Kasumi-1 (cell line): ENCODE measurements around the gene VPS33B.
A peak's percentile ranks its signal among the peaks of the same experiment; 100 is the strongest.
"Not testable (repeated sequence)": the region's sequence is repeated elsewhere in the genome, so short reads cannot be mapped to it uniquely, and the experiment has no call there.

Experiments used
- DNase-seq, 2 experiments: peaks; one replicate each; lab custom pipeline; 2025; lab: John Stamatoyannopoulos, UW

VPS33B gene

DNA sequence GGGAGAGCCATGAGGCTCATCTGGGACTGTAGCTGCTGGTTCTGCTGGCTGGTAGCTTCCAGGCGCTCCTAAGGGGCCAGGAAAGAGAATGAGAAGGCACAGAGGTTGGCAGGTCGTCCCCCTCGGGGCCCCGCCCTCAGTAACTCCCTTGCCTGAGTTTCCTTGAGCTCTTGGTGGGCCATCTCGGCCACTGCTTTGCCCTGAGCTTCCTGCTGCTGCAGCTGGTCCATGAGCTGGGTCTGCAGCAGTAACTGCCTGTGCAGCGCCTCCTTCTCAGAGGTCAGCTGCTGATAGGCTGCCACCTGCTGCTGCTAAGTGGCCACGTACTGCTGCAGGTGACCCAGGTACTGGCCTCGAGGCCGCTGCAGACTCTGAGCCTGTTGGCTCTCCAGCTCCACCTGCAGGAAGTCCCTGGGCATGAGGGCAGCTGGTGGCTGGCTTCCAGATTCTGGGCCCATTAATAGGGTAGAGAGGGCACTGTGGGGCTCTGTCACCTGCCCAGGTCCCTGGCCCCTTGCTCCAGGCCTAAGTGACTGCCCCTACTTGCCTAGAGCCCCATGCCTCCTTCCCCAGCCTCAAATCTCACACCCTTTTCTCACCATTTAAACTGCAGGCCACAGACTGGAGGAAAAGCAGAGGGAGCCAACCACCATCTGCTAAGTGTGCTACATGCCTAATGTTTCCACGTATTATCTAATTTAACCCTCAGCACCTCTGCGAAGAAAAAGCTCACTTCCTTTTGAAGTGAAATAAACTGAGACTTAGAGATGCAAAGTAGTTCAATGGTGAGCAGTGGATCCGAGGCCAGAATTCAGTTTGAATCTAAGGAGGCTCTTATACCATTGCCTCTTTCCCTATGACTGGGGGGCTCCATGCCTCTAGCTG lies 10.8 kb upstream of the VPS33B start:
- peak; percentile 16 to 27 for DNase-seq

GRCh38 chr15:91031796-91032195 lies 9.4 kb upstream of the VPS33B start:
- no peak for DNase-seq

DNA sequence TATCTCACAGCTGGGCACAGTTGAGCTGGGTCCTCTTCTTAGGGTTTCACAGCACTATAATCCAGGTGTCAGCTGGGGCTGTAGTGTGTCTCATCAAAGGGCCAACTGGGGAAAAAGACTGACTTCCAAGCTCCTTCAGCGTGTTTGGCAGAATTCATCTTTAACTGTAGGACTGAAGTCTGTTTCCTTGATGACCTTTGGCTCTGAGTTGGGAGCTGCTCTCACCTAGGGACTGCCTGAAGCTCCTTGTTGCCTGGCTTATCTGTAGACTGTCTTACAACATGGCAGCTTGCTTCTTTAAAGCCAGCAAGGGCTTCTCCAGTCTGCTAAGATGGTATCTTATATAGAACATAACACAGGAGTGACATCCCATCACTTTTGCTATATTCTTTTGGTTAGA lies 5.3 kb upstream of the VPS33B start:
- no peak for DNase-seq

- DNase-seq = no peak
Observed at GRCh38 chr15:91023720-91024119, 1.3 kb upstream of the VPS33B start.

DNA sequence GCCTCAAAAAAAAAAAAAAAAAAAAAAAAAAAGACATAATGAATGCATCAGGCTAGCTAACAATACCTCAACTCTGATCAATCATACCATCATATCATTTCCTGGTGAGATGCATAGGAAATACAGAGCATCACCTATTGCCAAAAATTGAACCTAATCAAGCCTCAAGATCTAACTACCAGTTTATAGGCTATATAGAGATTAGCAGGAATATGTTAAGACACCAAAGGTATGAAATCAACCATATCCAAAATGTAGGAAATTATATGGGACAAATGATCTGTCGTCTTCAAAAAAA lies 387 bp upstream of the VPS33B start:
- no peak for DNase-seq

GRCh38 chr15:91021516-91022074 lies 799 bp downstream of the VPS33B start:
- no peak for DNase-seq

GRCh38 chr15:91018158-91018557 lies 4.2 kb downstream of the VPS33B start:
- DNase-seq = no peak

DNA sequence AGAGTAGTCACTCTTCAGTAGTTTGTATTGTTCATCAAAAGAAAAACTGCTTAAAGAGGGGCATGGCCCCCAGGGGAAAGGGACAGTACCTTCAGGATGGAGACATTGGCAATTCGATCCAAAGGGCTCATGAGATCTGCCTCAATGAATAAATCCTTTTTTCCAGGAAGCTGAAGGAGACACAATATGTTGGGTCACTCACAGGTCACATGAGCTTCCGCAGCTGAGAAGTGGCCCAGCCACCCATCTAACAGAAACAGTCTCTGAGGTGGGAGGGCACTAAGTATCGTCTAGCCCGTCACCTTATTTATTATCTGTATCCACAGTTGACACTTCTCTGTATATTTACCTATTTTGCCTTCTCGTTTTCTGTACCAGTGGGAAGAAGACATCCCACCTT lies 4.7 kb downstream of the VPS33B start:
- DNase-seq = no peak

DNA sequence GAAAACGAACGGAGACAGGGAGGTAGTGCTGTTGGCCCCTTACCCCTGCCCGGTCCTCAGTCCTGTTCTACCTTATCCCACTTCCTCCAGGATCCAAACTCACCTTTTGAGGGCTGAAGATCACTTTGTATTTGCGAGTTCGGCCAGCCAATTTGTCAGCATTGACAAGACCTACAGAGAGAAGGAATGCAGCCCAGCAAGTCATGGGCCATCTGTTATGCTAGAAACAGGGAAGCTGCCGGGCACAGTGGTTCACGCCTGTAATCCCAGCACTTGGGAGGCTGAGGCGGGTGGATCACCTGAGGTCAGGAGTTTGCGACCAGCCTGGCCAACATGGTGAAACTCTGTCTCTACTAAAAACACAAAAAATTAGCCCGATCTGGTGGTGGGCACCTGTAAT lies 8.7 kb downstream of the VPS33B start:
- DNase-seq = not testable (repeated sequence)

DNA sequence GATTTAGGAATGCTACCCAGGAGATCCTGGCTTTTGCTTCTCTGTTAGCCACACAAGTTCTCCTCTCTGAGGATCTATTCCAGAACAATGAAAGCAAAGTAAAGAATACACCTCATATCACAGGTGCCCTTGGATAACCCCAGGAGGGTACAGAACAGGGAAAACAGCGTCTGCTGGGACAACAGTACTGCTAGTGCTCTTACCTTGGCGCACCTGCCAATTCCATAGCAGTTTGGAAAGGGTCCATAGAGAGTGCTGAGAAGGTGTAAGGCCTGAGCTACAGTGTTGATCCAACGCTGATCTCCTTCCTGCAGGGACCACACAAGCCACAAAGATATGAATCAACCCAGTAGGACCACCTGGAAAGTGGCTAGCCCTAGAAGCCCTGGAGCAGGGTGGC lies 15.1 kb downstream of the VPS33B start:
- no peak for DNase-seq

GRCh38 chr15:91001209-91001608 lies 21.2 kb downstream of the VPS33B start:
- no peak for DNase-seq

DNA sequence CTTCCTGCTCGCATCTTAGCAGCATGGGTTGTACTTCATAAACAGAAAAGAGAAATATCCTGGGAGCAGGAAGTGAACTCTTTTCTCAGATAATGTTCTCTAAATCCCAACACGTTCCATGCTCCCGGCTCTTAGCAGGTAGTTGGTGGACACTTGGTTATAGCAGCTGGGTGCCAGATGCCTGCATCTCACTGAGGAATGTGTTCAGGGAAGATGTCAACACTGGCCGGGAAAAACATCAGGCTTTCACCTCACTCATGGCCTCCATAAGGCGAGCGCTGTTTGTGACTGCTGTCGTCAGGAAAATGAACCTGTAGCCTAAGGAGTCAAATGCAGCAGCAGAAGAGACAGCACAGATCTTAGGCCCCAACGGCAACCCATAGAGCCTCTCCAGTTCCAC lies 23.7 kb downstream of the VPS33B start:
- DNase-seq = no peak

DNA sequence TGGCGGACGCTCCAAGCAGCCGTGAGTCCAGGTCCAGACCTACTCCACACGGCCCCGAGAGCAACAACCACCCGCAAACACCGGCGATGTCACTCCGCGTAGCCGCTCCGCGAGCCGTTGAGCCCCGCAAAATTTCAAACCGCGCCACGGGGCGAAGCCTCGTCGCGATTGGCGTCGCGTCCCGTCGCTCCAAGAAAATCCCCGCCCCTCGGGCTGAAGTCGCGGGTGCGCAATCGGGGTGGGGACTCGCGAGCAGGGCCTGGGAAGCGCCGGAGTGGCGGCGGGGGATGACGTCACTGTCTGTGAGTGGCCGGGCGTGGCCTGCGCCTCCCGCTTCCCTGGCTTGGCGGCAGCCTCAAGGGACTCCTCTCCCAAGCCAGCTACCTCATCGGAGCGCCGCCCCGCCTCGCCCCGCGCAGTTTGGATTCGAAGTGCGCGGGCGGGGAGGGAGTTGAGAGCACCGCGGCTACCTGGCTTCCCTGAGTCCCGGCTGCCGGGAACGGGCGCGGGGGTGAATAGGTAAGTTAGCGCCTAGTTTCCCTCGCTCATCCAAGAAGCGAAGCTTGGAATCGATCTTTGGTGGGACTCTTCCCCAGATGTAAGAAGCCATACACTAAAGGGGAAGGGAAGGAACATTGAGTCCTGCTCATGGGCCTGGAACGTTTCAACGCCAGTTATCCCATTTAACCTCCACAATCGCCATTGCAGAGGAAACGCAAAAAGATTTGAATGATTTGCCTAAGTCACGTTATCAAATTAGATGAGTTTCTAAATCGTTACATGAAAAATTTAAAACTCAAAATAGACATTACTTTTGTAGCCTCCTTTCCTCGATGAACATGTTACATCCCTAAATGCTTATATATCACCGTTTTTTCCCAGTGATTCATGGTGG lies 27.7 kb downstream of the VPS33B start, which contains the start of gene PRC1:
Gene PRC1 (minus strand): TSS at position 119 of the 895 bp plus-strand sequence. CDS start 118 bp downstream, at position 1.
- peak; percentile 94 to 95 for DNase-seq

GRCh38 chr15:90994059-90994416 lies 28.4 kb downstream of the VPS33B start:
- no peak for DNase-seq

DNA sequence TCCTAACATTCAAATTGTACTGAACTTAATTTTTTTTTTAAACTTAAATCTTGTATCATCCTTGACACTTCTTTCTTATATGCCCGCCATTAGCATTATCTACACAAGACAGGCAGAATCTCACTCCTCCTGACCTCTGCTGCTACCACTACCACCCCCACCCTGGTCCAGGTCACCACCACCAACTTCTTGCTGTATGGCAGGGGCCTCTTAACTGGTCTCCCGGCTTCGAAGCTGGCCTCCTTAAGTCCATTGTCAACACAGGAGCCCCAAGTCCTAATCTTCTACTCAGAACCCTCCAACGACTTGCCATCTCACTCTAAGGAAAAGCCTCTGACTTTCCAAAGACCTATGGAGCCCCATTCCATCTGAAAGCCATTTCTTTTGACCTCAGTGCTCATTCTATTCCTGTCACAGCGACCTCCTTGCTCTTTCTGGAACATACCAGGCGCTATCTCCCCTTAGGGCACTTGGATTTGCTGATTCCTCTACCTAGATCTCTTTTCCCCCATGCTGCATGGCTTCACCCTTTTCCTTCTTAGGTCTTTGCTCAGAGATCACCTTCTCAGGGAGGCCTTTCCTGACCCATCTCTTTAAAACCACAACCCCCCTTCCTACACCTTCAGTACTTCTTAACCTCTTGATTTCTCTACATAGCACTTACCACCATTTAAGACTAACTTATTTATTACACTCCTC lies 30.7 kb downstream of the VPS33B start:
- DNase-seq = no peak

- DNase-seq = no peak
Observed at GRCh38 chr15:90990446-90990845, 31.9 kb downstream of the VPS33B start.

GRCh38 chr15:90989040-90989768 lies 33.2 kb downstream of the VPS33B start:
- peak; percentile 35 to 51 for DNase-seq

DNA sequence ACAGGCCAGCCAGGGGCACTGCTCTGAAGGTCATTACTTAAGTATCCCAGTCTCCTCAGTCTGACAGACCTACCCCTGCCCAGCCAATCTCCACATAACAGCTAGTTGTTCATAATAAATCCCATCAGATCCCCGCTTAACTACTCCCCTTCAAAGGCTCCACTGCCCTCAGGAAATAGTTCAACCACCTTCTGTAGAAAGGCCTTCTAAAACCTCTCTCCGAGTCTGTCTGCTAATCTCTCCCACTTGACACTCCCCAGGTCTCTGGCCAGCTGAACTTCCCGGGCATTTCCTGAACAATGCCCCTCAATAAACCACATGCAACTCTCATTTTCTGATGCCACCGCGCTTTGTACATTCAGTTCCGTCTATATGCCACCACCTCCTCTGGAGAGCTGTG lies 34.1 kb downstream of the VPS33B start:
- no peak for DNase-seq

GRCh38 chr15:90987561-90988141 lies 34.7 kb downstream of the VPS33B start:
- no peak for DNase-seq

GRCh38 chr15:90986790-90987507 lies 35.4 kb downstream of the VPS33B start:
- no peak for DNase-seq
